HG03432 (cell line): Measurements from ENCODE around the gene PLA2G4F.

Experiments used
- ATAC-seq: cut with Tn5 transposase; IDR thresholded peaks from one replicate; pipeline ENCODE4 v1.9.1; 2021; ENCODE audit warnings: mild to moderate bottlenecking, moderate library complexity; ENCODE audit not compliant: unreplicated experiment

Gene PLA2G4F

DNA sequence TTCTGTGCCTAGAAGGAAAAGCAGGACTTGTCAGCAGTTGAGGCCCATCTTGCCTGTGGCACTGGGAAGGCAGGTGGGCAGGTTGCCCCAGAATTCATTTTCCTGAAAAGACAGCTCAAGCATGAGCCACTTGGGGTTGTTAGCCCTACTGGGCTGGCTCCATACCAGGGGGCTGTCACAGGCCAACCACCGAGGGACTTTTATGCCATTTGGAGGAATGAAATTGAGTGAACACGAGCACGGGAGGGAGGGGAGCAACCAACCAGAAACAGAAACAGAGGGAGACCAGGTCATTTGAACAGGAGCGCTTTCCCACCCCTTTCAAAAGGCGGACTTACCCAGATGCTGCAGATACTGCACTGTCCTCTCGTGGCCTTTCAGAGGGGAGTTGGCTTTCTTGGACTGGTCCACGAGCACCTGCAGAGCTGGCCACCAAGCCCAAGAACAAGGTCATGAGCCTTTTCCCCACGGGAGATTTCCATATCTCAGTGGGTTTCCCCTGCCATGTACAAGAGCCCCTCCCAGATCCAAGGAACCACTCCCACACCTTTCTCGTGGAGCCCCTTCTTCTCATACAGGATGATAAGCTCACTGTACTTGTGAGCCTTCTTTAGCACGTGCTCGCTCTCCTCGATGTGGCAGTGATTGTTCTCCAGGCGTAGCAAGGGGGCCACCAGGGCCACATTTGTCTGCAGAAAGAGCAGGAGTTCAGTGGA, 9.9 kb upstream of the PLA2G4F start:
- no peak for ATAC-seq

DNA sequence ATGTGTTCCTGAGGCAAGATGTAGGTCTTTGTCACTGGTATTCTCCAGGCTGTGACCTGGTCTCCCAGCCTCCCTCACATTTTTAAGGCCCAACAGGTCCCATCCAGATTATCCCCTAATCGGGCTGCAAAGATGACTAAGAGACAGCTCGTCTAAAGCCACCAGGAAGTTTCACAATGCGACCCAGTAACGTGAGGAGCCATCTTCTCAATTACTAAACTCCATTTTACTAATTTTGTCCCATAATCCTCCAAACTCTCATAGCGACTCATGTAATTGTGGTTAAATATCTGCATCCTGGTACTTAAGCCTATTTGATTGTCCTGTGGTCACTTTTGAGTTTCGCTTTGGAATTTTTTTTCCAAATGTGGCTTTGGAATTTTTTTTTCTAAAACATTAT, 8.7 kb upstream of the PLA2G4F start:
- no peak for ATAC-seq

- ATAC-seq: no peak
These were observed 7.6 kb upstream of the PLA2G4F start for GRCh38 chr15:42163947-42164550.

DNA sequence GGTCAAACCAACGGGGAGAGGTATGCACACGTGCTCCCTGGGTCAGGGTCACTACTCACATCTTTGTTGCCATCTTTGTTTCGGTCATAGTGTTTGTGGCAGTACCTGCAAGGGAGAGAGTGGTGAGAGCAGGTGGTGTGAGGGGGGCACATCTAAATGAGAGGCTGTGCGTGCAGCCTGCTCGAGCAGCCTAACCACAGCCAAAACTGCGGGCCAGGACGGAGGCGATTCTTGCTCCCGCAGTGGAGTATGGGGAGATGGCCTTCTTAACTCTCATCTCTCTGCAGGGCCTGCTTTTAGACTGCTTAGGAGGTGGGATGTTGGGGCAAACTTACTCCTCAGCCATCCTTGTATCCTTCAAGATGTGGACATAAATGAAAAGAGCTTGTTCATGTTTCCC, 6.9 kb upstream of the PLA2G4F start:
- ATAC-seq: no peak

- no peak for ATAC-seq
These were observed 3.7 kb upstream of the PLA2G4F start for GRCh38 chr15:42160136-42160535.

- ATAC-seq: no peak
These were observed 3.1 kb upstream of the PLA2G4F start for GRCh38 chr15:42159381-42160015.

DNA sequence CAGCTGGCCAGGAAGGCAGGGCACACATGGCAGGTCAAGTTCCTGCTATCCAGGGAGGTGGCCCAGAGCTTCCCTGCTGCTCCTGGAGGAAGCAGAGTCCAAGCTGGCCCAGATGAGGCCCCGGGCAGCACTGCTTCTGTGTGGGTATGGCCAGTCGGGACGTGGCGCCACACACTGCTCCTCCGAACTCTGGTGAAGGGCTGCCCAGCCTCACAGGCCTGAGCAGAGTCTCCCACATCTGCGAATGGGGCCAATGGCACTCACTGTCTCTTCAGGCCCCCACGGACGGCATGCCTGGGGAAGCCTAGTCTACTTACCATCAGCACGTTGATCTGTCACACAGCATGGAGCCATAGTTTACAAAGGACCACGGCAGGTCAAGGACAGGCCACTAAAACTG, 2.5 kb upstream of the PLA2G4F start:
- ATAC-seq: no peak

DNA sequence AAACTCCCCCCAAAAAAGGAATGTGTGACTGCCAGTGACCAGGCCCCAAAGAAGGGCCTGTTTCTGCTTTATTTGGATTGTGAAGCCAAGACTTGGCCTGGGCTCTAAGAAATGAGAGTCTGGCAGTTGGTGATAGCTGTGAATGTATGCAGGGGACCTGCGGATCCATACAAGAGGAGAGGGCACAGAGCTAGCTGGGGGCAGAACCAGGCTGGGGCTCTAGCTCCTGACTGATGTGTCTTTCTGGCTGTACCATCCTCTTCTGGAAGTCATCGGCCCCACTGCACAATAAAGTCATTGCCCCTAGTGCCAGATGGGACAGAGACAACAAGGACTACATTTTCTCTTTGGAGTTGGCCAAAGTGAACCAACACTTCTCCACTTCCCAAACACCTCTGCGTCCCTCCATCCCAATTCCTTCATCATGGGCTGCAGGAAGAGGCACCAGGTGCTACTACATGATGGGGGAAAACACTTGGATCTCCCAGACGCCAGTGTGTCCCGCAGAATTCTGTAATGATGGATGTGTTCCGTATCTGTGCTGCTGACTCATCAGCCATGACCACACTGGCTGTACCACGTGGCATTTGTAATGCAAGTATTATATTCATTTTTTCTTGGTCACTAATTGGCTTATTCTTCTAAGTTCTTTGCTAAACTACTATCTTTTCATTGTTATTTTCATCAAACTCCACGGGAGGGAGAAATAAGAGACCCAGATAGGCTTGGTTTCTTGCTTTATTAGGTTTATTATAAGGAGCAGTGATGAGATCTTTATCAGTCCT, 1.7 kb upstream of the PLA2G4F start:
- no peak for ATAC-seq

DNA sequence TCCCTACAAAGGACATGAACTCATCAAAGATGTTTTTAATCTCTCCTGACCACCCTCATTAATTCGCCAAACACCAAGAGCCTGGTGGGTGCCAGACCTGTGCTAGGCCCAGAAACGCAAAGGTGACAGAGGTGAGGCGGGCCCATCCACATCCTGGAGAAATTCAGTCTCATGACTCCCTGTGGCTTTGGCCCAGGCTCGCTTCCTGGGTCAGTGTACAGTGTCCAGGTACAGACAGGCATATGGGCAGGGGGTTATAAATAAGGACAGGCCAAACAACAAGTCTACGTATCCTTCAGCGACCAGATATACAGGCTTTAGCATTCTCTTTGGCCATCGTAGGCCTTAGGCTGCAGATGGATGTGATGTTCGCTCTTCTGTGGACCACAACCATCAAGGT, 945 bp upstream of the PLA2G4F start:
- ATAC-seq: no peak

DNA sequence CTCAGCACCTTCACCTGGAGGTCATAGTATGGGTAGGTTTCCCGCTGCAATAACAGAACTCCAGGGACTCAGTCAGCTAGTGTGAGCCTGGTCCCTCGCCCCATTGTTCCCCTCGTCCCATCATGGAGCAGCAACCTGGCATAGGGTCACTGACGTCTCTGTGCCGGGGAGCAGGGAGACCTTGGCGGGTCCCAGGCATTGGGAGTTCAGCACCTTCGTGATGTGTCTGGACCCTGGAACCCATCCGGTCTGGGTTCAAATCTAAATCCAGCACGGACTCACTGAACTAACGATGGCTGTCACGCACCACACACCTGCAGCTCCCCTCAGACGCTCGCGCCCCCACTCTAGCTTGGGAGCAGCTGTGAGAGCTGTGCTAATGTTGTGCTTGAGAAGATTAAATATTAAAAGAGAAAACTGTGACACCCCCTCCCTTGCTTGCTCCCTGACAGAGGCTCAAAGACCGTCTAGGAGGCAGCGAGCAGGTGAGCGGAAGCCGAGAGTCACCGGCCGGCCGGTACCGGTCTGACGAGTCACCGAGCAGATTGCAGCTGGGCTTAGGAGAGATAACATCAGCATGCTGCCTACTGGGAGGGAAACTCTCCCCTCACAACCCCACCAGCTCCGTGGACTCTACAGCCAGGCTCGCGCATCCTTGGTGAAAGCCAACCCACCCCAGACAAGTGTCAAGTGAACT, 742 bp downstream of the PLA2G4F start:
- no peak for ATAC-seq

- no peak for ATAC-seq
These were observed 1.5 kb downstream of the PLA2G4F start for GRCh38 chr15:42154956-42155355.

DNA sequence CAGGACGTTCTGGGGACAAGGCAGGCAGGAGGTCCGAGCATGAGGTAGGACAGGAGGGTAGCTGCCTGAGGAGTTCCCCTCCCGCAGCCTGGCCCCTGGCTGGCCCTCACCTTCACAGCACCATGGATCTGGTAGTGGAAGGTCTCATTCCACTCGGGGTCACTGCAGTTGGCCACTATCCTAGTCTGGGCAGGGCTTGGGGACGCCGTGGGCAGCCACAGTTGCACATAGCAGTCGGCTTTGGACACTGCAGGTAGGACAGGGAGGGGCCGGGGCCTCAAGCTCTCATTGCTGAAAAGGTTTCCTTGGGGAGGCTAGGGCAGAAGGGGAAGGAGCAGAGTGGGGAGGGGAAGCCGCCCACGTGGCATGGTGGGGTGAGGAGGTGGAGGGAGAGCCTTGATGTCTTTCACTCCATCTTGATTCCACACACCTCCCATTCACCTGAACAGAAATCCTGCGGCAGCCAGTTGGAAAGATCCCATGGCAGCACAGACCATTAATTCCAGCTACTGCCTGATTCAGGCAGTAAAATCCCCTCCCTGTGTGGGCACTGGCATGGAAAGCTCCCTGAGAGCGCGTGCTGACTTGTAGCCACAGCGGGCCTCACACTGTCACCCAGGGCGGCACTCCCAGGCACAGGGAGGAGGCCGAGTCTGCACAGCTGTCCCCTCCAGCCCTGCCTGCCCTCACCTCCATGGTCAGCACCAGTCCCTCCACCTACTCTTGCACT, 2.1 kb downstream of the PLA2G4F start:
- ATAC-seq: no peak

- ATAC-seq: no peak
These were observed 2.6 kb downstream of the PLA2G4F start for GRCh38 chr15:42153874-42154211.

DNA sequence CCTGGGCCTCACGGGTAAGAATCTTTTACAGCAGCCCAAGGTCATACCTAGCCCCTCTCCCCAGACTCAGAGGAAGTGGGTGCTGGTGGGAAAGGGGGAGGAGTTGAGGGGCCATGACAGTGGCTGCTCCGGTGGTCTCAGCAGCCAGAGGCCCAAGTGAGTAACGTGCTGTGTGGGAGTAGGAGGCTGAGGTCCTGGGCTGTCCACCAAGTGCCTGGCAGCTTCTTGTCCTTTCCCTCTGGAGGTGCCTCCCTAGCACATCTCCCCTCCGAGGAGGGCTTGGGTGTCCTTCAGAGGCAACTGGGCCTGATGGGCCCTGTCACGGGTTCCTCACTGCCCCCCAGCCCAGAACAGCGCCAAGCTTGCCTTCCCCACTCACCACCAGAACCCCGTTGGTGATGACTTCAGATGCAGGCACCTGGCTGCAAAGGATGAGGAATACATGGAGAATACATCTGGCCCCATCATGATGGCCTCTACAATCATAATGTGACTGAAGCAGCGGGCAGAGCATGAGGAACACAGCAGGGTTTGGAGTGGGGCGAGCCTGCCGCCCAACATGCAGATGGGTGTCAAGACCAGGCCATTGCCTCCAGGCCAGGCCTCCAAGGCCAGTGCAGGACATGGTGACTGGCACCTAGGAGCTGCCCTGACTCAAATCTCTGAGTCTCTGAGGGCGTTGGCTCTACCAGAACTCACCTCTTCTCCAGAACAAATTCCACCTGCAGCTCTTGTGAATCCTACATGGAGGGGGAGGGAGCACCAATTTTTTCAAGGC, 3.3 kb downstream of the PLA2G4F start:
- no peak for ATAC-seq

DNA sequence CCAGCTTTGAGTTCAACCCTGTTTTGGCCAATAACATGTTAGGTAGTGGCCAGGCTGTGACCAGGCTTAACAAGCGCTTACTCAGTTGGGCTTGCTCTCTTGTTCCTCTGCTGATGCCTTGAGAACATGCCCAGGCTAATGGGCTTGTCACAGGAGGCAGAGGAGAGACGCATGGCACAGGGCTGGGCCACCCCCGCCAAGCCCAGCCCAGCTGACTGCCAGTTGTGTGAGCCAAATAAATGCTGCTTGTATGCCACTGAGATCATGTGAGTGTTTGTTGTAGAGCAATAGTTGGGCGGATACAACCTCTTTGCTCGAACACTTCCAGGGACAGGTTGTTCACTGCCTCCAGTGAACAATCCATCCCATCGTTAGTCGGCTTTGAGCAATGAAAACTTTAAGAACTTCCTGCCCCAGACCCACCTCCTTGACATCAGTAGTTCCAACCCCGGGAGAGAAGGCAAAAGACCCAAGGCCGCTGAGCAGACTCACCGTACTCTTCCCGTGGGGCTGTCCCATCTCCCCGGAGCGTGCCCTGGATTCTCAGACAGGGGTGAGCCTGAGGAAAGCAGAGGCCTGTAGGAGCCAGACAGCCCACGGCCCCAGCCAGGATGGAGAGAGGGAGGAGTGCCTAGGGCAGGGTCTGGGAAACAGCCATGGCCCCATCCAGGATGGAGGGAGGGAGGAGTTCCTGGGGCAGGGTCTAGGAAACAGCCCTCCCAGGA, 4.1 kb downstream of the PLA2G4F start:
- ATAC-seq: no peak

- no peak for ATAC-seq
These were observed 4.7 kb downstream of the PLA2G4F start for GRCh38 chr15:42151736-42152135.

DNA sequence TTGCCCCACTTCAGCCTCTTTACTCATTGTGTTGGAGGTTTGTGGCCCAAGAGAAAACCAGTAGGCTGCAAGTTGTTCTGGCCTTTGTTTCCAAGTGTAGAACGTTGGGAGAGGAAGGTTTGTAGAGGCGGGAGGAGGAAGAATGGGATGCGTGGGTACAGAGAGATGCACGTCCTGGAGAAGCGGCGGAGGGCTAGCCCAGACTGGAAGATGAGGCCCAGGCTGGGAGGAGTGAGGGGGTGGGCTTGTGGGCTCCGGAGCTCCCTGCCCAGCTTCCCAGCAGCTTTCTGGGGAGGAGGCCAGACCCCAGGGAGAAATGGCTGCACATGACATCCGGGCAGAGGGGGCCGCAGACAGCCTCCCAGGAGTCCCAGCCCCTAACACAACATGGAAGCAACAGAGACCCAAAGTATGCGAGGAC, 5.3 kb downstream of the PLA2G4F start:
- ATAC-seq: no peak

DNA sequence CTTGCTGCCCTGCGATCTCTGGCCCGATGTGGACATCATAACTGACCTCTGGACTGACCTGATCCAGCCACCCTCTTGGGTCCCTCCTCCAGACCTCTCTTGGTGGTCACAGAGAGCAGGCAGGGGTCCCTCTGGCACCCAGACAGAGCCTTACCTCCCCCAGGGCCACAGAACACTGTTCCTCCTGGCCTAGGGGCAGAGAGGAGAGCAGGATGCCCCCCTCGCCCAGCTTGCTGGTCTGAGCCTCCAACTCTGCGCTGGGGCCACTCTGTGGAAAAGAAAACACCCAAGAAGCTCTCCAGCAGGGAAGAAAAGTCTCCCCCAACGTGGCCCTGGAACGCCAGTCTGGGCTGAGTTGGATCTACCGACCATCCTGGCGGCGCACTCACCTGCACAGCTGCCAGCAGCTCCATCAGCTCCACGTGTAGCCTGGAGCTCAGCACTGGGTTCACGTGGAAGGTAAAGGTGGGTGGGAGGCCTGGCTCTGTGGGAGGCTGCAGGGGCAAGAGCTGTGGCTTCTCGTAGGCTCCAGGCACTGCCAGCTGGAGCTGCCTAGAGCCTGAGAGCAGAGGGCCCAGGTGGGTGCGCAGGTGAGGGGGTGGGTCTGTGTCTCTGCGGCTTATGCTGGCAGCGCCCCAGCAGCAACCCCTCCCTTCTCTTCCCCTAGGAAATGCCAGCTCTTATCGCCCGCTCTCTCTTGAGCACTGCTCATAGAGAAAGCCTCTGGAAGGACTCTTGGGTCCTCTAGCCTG, 6.0 kb downstream of the PLA2G4F start:
- no peak for ATAC-seq
